Neural cell (in vitro differentiated cells): ENCODE results near the gene ZNF221.

Experiments
- CTCF ChIP-seq: fragments of 450-650 bp; IDR thresholded peaks from 2 replicates; pipeline ENCODE4 v1.5.1; 2014; ENCODE audit warnings: antibody characterized with exemption, mild to moderate bottlenecking, moderate library complexity; ENCODE audit not compliant: poor library complexity, severe bottlenecking
- EZH2 ChIP-seq: fragments of 200-600, 300-800 bp; shearing (Covaris generic), sonication (generic); IDR thresholded peaks from 2 replicates; pipeline ENCODE4 v1.6.1; 2014; ENCODE audit warnings: antibody characterized with exemption, low read length, borderline replicate concordance, mild to moderate bottlenecking; ENCODE audit not compliant: insufficient read depth, poor library complexity, severe bottlenecking
- POLR2AphosphoS5 ChIP-seq: IDR thresholded peaks from 2 replicates; pipeline ENCODE4 v1.6.1; 2012
- RAD21 ChIP-seq: fragments of 450-650 bp; conservative IDR thresholded peaks from 2 replicates; pipeline ENCODE4 v1.6.1; 2014; ENCODE audit warnings: antibody characterized with exemption, mild to moderate bottlenecking, moderate library complexity

GRCh38 chr19:44002212-44002565 lies 51.2 kb downstream of the ZNF221 start:
- TF ChIP-seq CTCF: no peak
- TF ChIP-seq EZH2: no peak
- no peak for TF ChIP-seq POLR2AphosphoS5
- TF ChIP-seq RAD21: no peak
